Activated CD8-positive, alpha-beta T cell treated with anti-CD3 and anti-CD28 coated beads for 36 hours (primary cell): ENCODE measurements around the gene CRIM1. TPM values are rescaled to one million over a fixed set of nuclear protein-coding genes. Genes with fewer than 3 reads are reported as not detected.

Experiments used
- ATAC-seq: fragments of 200-7000 bp; cut with Tn5 transposase; one replicate; pipeline ENCODE4 v1.10.0; 2021; ENCODE audit warnings: mild to moderate bottlenecking, moderate library complexity
- CTCF ChIA-PET: fragments of 350-600 bp; sonication (Branson Sonifier 250); formaldehyde crosslinking; loops from one replicate; lab custom pipeline; 2021; ENCODE audit warnings: antibody characterized with exemption; lab: Charles Lee
- POLR2A ChIA-PET: fragments of 350-600 bp; sonication (Branson Sonifier 250); formaldehyde crosslinking; loops from one replicate; lab custom pipeline; 2021; ENCODE audit warnings: antibody characterized with exemption; lab: Charles Lee
- DNase-seq: peaks from one replicate; pipeline ENCODE4 v3.0.0-alpha.2; 2020
- H3K27ac Mint-ChIP-seq: one replicate; pipeline ENCODE4 v1.8.0; 2021; ENCODE audit warnings: mild to moderate bottlenecking, mixed read lengths
- H3K27me3 Mint-ChIP-seq: one replicate; pipeline ENCODE4 v1.8.0; 2021; ENCODE audit warnings: mixed read lengths
- H3K36me3 Mint-ChIP-seq: one replicate; pipeline ENCODE4 v1.8.0; 2021; ENCODE audit warnings: low read depth, mixed read lengths
- H3K4me1 Mint-ChIP-seq: one replicate; pipeline ENCODE4 v1.8.0; 2021; ENCODE audit warnings: low read depth, mixed read lengths
- H3K4me3 Mint-ChIP-seq: one replicate; pipeline ENCODE4 v1.8.0; 2021; ENCODE audit warnings: mild to moderate bottlenecking, moderate library complexity, mixed read lengths
- H3K9me3 Mint-ChIP-seq: one replicate; pipeline ENCODE4 v1.8.0; 2021; ENCODE audit warnings: mixed read lengths
- intact Hi-C: fragments of 100-400 bp; cut with micrococcal nuclease; formaldehyde crosslinking; loops from one replicate; pipeline ENCODE4 v1.10.0; 2022
- total RNA-seq, 2 experiments: library from RNA; stranded (reverse); gene quantifications; one replicate each; pipeline ENCODE4 v1.2.3, GENCODE V29; 2021
- TF ChIP-seq, protein P1 (sequence below): fragments of 200-600 bp; IDR thresholded peaks from one replicate; pipeline ENCODE4 v1.8.0; 2022; ENCODE audit warnings: antibody characterized with exemption, mild to moderate bottlenecking

The CRIM1 gene
- total RNA-seq, 2 experiments from 2014 or later: 14.4 to 15.9 TPM

DNA sequence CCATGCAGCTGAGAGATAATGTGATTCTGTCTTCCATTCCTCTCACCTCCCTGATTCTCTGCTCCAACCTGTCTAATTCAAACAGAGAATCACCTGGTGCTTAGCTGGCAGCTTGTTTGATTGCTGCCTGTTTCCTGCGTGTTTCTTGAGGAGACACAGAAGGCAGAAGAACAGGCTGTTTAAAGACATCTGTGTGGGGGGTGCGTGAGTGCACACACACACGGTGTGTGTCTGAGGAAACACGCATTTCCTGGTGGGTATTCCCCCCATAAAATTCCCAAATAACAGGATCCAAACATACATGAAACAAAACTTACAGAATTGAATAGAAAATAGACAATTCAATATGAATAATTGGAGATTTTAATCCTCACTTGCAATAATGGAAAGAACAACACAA lies 29.3 kb upstream of the CRIM1 start:
- peaks cover 5% of the 10 kb centered on the region for H3K27me3 Mint-ChIP-seq
- no peak overlapping the region for H3K4me3 Mint-ChIP-seq
- no peaks in the 10 kb centered on the region for H3K4me1 Mint-ChIP-seq
- CTCF ChIA-PET: no interaction called here
- no peak for DNase-seq
- intact Hi-C loops: no loop called here
- H3K9me3 Mint-ChIP-seq: peaks cover 4% of the 10 kb centered on the region
- H3K27ac Mint-ChIP-seq: no peak overlapping the region
- ATAC-seq: no peak
- POLR2A ChIA-PET: no interaction called here
- TF ChIP-seq, protein P1, sequence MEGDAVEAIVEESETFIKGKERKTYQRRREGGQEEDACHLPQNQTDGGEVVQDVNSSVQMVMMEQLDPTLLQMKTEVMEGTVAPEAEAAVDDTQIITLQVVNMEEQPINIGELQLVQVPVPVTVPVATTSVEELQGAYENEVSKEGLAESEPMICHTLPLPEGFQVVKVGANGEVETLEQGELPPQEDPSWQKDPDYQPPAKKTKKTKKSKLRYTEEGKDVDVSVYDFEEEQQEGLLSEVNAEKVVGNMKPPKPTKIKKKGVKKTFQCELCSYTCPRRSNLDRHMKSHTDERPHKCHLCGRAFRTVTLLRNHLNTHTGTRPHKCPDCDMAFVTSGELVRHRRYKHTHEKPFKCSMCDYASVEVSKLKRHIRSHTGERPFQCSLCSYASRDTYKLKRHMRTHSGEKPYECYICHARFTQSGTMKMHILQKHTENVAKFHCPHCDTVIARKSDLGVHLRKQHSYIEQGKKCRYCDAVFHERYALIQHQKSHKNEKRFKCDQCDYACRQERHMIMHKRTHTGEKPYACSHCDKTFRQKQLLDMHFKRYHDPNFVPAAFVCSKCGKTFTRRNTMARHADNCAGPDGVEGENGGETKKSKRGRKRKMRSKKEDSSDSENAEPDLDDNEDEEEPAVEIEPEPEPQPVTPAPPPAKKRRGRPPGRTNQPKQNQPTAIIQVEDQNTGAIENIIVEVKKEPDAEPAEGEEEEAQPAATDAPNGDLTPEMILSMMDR: no peak
- no peaks in the 10 kb centered on the region for H3K36me3 Mint-ChIP-seq

DNA sequence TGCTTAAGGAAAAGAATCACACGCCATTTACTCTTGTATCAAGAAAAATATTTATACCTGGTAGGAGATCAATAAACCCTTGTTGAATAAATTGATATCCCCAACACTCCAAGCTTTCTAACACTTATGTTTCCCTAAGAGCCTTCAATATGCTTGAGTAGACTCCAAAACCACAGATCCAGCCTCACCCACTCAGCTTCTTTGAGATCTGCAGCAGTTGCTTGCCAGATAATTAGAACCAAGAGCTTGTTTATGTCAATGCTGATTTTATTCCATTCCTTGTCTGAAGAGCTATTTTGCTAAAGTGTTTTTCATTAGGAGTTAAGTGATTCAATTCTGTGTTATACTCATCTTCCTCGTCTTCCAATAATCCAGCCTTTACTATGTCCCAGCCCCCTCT lies 26.3 kb upstream of the CRIM1 start:
- Mint-ChIP-seq H3K9me3 (no peaks in the 10 kb centered on the region), H3K4me1 (peaks cover 6% of the 10 kb centered on the region), H3K27ac (no peak overlapping the region), H3K36me3 (no peaks in the 10 kb centered on the region), H3K4me3 (no peak overlapping the region), H3K27me3 (no peaks in the 10 kb centered on the region)
- intact Hi-C loops: no loop called here
- CTCF ChIA-PET: no interaction called here
- no peak for DNase-seq
- ATAC-seq: no peak
- TF ChIP-seq, protein P1: no peak
- POLR2A ChIA-PET: no interaction called here

GRCh38 chr2:36329746-36330472 lies 25.7 kb upstream of the CRIM1 start:
- no peaks in the 10 kb centered on the region for H3K9me3 Mint-ChIP-seq
- TF ChIP-seq, protein P1: no peak
- ChIA-PET POLR2A (no interaction called here), CTCF (interaction anchor here (0.5 kb wide), 1 partner anchor 284 kb away, joined by 3 read pairs; no protein-coding TSS in a partner anchor)
- no peak for ATAC-seq
- no peaks in the 10 kb centered on the region for H3K36me3 Mint-ChIP-seq
- no peak for DNase-seq
- peaks cover 6% of the 10 kb centered on the region for H3K4me1 Mint-ChIP-seq
- H3K27me3 Mint-ChIP-seq: no peaks in the 10 kb centered on the region
- H3K27ac Mint-ChIP-seq: no peak overlapping the region
- no peak overlapping the region for H3K4me3 Mint-ChIP-seq
- intact Hi-C loops: no loop called here

DNA sequence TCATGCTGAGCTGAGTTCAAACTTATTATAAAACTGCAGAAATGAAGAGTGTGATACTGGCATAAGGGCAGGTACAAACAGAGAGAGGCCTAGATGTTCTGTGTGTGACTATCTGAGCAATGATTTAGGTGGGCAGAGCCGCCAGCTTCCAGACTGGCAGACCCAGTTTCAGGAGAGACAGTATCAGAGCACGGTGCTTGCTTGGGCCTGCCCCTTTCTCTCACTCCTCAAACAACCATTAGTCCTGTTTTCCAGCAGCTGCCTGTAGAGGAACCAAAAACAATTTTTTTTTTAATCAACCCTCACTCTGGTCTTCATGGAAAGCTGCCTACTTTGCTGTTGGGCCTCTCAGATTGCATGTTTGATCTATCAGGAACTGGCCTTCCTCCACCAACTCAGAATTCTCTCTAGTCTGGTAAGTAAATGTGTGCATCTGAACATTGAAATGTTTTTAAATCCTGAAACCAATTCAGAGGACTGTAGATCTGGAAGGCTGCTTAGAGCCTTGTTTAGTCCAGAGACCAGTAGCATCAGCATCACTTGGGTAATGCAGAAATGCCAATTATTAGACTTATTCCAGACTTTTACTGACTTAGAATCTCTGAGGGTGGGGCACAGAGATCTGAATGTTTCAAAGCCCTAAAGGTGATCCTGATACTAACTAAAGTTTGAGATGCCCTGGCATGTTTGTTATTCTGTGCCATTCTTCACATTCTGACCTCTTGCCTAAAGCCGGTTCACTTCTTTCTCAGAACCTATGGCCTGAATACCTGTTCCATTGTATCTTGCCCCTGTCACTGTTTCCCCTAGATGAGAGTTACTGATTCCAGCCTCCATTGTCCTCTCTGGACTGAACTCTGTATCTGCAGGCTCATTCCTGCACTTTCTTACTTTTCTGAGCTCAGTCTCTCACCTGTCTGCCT lies 24.8 kb upstream of the CRIM1 start:
- H3K27ac Mint-ChIP-seq: no peak overlapping the region
- no peaks in the 10 kb centered on the region for H3K36me3 Mint-ChIP-seq
- intact Hi-C loops: no loop called here
- no peaks in the 10 kb centered on the region for H3K9me3 Mint-ChIP-seq
- POLR2A ChIA-PET: no interaction called here
- CTCF ChIA-PET: no interaction called here
- no peak for ATAC-seq
- TF ChIP-seq, protein P1: no peak
- H3K27me3 Mint-ChIP-seq: peaks cover 2% of the 10 kb centered on the region
- H3K4me3 Mint-ChIP-seq: no peak overlapping the region
- DNase-seq: no peak
- peaks cover 6% of the 10 kb centered on the region for H3K4me1 Mint-ChIP-seq
